Transverse colon (tissue), 4 donors: ENCODE data around the gene MAN2C1. TPM values are rescaled to one million over a fixed set of nuclear protein-coding genes. Genes with fewer than 3 reads are reported as not detected.

Experiments used
- DNase-seq: peaks from one replicate; pipeline ENCODE4 v3.0.0-alpha.2; 2019
- H3K27ac ChIP-seq, 4 donors: fragments of 200-600 bp; sonication (generic); 2 replicates each; pipeline ENCODE4 v1.5.1; 2016 to 2018; ENCODE audit warnings: inconsistent platforms in 4 of 4
- H3K27me3 ChIP-seq: fragments of 200-600 bp; sonication (generic); 2 replicates; pipeline ENCODE4 v1.5.1; 2017; ENCODE audit warnings: inconsistent platforms
- H3K36me3 ChIP-seq, 4 donors: fragments of 200-600 bp; sonication (generic); 2 replicates each; pipeline ENCODE4 v1.5.1; 2017 to 2019; ENCODE audit warnings: inconsistent platforms in 4 of 4
- H3K4me1 ChIP-seq, 4 donors: fragments of 200-600 bp; sonication (generic); 2 replicates each; pipeline ENCODE4 v1.5.1; 2017 to 2020; ENCODE audit warnings: inconsistent platforms in 4 of 4
- H3K4me3 ChIP-seq, 4 donors: fragments of 200-600 bp; sonication (generic); 1 replicate in 1 of 4; 2 replicates in 3 of 4; pipeline versions ENCODE4 v1.5.1 to v1.6.1; 2017 to 2019; ENCODE audit warnings: inconsistent platforms in 4 of 4
- H3K9me3 ChIP-seq, 2 donors: fragments of 200-600 bp; sonication (generic); 2 replicates each; pipeline ENCODE4 v1.5.1; 2017 to 2019; ENCODE audit warnings: inconsistent platforms in 2 of 2
- EP300 ChIP-seq: sonication (generic); formaldehyde crosslinking; IDR thresholded peaks from one replicate; pipeline ENCODE4 v1.6.1; 2017; ENCODE audit warnings: antibody characterized with exemption, low read depth
- POLR2A ChIP-seq: fragments of 450-650 bp; IDR thresholded peaks from one replicate; pipeline ENCODE4 v1.6.1; 2016; ENCODE audit warnings: antibody characterized with exemption, mild to moderate bottlenecking, moderate library complexity
- POLR2AphosphoS5 ChIP-seq, 3 donors: sonication (generic); formaldehyde crosslinking; IDR thresholded peaks; one replicate each; pipeline ENCODE4 v1.6.1; 2016; ENCODE audit warnings: antibody characterized with exemption in 3 of 3
- WGBS, 2 donors: methylation state at CpG; one replicate each; pipeline ENCODE4 v1.1.5; 2018; ENCODE audit warnings: low coverage in 1 of 2; 5-methylcytosine and 5-hydroxymethylcytosine counted together
- in situ Hi-C, 4 donors: fragments of 200-750 bp; cut with MboI; loops; one replicate each; pipeline versions ENCODE4 v1.15.0 to v1.15.1; 2017; ENCODE audit warnings: low sequenced_read_pairs in 3 of 4, low pct_ligation_motif_present in 1 of 4, low pct_unique_long_range_greater_than_20kb in 1 of 4
- intact Hi-C: fragments of 100-400 bp; cut with DNase I; formaldehyde crosslinking; loops from one replicate; pipeline ENCODE4 v1.15.1; 2023; ENCODE audit warnings: low total_unique reads
- total RNA-seq, 4 donors: library from RNA; depleted of rRNA; stranded (reverse); fragments of >200 nt; gene quantifications; one replicate each; pipeline ENCODE4 v1.1.0, GENCODE V29; 2016
- TF ChIP-seq, protein P1 (sequence below), 5 experiments: fragments of 200-600 bp in 3 of 5; fragments of 450-650 bp in 2 of 5; sonication (generic) in 3 of 5; IDR thresholded peaks; 1 replicate in 2 of 5; 2 replicates in 3 of 5; pipeline ENCODE4 v1.5.1; 2016 to 2017; ENCODE audit warnings: antibody characterized with exemption in 5 of 5, inconsistent platforms in 3 of 5, mild to moderate bottlenecking in 2 of 5, moderate library complexity in 1 of 5

The MAN2C1 gene
- total RNA-seq, 4 donors from 2014 or later, result 215 to 559 (median 411) TPM

DNA sequence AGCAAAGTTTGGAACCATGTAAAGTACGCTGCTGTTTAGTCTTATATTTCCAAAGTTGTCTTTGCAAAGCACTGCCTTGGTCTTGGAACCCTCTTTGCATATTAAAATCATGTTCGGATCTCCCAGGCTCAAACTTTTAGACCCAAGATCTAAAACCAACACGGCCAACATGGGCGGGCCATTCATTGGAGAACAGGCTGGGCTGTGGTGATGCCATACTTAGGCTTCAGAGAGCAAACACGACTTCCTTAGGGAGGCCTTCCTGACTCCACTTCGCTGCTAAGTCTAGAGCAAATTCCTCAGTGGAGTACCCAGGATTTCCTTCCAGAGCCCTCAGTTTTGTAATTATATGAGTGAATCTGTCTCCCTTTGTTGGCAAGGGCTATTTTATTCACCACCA, 3.5 kb downstream of the MAN2C1 start:
- Histone ChIP-seq H3K27me3 (no peaks in the 10 kb centered on the region), H3K4me3 (no peak overlapping the region), H3K4me1 (peaks cover 8 to 18% (median 17%) of the 10 kb centered on the region in 4 donors), H3K36me3 (peaks cover 0 to 13% (median 5%) of the 10 kb centered on the region in 4 donors), H3K9me3 (no peaks in the 10 kb centered on the region), H3K27ac (no peak overlapping the region)
- no peak for TF ChIP-seq POLR2A
- TF ChIP-seq, protein P1, sequence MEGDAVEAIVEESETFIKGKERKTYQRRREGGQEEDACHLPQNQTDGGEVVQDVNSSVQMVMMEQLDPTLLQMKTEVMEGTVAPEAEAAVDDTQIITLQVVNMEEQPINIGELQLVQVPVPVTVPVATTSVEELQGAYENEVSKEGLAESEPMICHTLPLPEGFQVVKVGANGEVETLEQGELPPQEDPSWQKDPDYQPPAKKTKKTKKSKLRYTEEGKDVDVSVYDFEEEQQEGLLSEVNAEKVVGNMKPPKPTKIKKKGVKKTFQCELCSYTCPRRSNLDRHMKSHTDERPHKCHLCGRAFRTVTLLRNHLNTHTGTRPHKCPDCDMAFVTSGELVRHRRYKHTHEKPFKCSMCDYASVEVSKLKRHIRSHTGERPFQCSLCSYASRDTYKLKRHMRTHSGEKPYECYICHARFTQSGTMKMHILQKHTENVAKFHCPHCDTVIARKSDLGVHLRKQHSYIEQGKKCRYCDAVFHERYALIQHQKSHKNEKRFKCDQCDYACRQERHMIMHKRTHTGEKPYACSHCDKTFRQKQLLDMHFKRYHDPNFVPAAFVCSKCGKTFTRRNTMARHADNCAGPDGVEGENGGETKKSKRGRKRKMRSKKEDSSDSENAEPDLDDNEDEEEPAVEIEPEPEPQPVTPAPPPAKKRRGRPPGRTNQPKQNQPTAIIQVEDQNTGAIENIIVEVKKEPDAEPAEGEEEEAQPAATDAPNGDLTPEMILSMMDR (IDR thresholded peaks at IDR 0.05), result no peak
- intact Hi-C loops, result no loop called here
- DNase-seq, result no peak
- WGBS, 2 donors, result 88 to 98% methylated on average over 5 to 6 of the region's 6 CpGs
- in situ Hi-C loops, result loop anchor here in 3 of 4 donors (10.0 to 25.0 kb wide), 2 partner anchors 90 to 272 kb away; partner anchors contain the start of genes IMP3 (in 3 of the 3), SNUPN (in 3 of the 3), SNX33 (in 3 of the 3) and SIN3A (in 1 of the 3)

DNA sequence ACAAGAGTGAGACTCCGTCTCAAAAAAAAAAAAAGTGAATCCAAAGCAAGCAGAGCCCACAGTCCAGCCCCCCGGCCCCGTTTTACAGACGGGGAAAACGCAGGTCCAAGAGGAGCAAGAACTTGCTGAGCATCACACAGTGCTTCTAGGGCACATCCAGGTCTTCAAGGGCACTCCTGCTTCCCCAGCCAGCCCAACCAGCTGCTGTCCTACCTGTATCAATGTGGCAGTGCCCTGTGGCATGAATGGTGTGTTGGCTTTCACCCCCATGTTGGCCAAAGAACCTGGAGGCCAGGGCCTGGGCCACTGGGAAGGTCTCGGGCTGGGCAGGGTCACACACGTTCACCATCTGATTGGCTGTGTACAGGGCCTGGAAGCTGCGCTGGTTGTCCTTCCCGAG, 4.6 kb downstream of the MAN2C1 start:
- intact Hi-C loops, result no loop called here
- Histone ChIP-seq H3K9me3 (no peaks in the 10 kb centered on the region), H3K27ac (no peak overlapping the region), H3K36me3 (peaks cover 0 to 13% (median 5%) of the 10 kb centered on the region in 4 donors), H3K4me3 (no peak overlapping the region), H3K4me1 (peaks cover 0 to 7% (median 6%) of the 10 kb centered on the region in 4 donors), H3K27me3 (no peaks in the 10 kb centered on the region)
- TF ChIP-seq POLR2A (no peak), EP300 (no peak), POLR2AphosphoS5 (IDR thresholded peaks at IDR 0.05) (no peak)
- TF ChIP-seq, protein P1 (IDR thresholded peaks at IDR 0.05), result no peak
- no peak for DNase-seq
- in situ Hi-C loops, result loop anchor here in 3 of 4 donors (10.0 to 25.0 kb wide), 2 partner anchors 91 to 274 kb away; partner anchors contain the start of genes IMP3 (in 3 of the 3), SNUPN (in 3 of the 3), SNX33 (in 3 of the 3) and SIN3A (in 1 of the 3)
- 90 to 100% methylated on average over 1 to 9 of the region's 9 CpGs for WGBS, 2 donors

DNA sequence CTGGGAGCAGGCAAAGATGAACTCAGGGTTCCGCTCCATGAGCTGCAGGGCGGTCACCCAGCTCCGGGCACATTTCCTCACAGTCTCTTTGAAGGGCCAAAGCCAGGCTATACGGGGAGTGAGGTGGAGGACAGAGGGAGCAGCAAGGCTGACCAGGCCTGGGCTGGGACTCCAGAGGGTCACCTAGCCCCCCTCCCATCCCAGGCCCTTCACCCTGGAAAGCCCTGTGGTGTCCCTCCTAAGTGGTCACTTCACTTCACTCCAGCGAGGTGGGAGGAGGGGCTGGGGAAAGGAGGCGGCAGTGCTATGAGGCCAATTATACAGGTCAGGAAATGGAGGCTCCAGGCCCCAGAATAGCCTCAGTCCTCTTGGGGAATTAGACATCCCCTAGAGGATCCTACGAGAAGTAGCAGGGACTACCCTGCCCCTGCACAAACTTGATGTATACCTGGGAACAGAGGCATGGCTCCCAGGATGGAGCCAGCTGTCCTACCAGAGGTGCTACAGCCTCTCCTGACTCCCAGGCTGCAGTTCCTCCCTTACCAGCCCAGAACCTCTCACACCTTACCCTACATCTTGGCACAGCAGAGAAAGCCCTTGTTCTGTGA, 5.7 kb downstream of the MAN2C1 start:
- intact Hi-C loops (no loop called here), in situ Hi-C loops (loop anchor here in 3 of 4 donors (10.0 to 25.0 kb wide), 2 partner anchors 92 to 275 kb away; partner anchors contain the start of genes IMP3 (in 3 of the 3), SNUPN (in 3 of the 3), SNX33 (in 3 of the 3) and SIN3A (in 1 of the 3))
- TF ChIP-seq POLR2AphosphoS5 (IDR thresholded peaks at IDR 0.05) (no peak), POLR2A (no peak), EP300 (no peak)
- TF ChIP-seq, protein P1 (IDR thresholded peaks at IDR 0.05), result no peak
- 95% methylated on average over 7 of the region's 7 CpGs; no CpG with 5 or more reads in 1 of the 2 donors for WGBS, 2 donors
- Histone ChIP-seq H3K9me3 (no peaks in the 10 kb centered on the region), H3K27ac (no peak overlapping the region), H3K36me3 (peaks cover 0 to 13% (median 5%) of the 10 kb centered on the region in 4 donors), H3K4me3 (no peak overlapping the region), H3K4me1 (peaks cover 0 to 7% (median 6%) of the 10 kb centered on the region in 4 donors), H3K27me3 (no peaks in the 10 kb centered on the region)
- DNase-seq, result no peak

- Histone ChIP-seq H3K27me3 (no peaks in the 10 kb centered on the region), H3K4me3 (no peak overlapping the region), H3K36me3 (peaks cover 0 to 13% (median 5%) of the 10 kb centered on the region in 4 donors), H3K4me1 (peaks cover 0 to under 1% (median under 1%) of the 10 kb centered on the region in 4 donors), H3K27ac (no peak overlapping the region), H3K9me3 (no peaks in the 10 kb centered on the region)
- in situ Hi-C loops (loop anchor here in 3 of 4 donors (10.0 to 25.0 kb wide), 2 partner anchors 93 to 275 kb away; partner anchors contain the start of genes IMP3 (in 3 of the 3), SNUPN (in 3 of the 3), SNX33 (in 3 of the 3) and SIN3A (in 1 of the 3)), intact Hi-C loops (no loop called here)
- DNase-seq, result no peak
- WGBS, 2 donors, result 93% methylated on average over 12 of the region's 13 CpGs; no CpG with 5 or more reads in 1 of the 2 donors
- TF ChIP-seq POLR2A (no peak), POLR2AphosphoS5 (IDR thresholded peaks at IDR 0.05) (no peak), EP300 (no peak)
- TF ChIP-seq, protein P1 (IDR thresholded peaks at IDR 0.05), result no peak
These were observed 6.3 kb downstream of the MAN2C1 start for GRCh38 chr15:75361989-75362641.
